Hypothalamus (tissue), 51 donors: ENCODE measurements around the gene SYT14.
"Not testable (repeated sequence)": the region's sequence is repeated elsewhere in the genome, so short reads cannot be mapped to it uniquely, and the experiment has no call there.

Source experiments
- DNase-seq, 51 donors: peaks; one replicate each; lab custom pipeline; 2025; lab: John Stamatoyannopoulos, UW

The SYT14 gene

DNA sequence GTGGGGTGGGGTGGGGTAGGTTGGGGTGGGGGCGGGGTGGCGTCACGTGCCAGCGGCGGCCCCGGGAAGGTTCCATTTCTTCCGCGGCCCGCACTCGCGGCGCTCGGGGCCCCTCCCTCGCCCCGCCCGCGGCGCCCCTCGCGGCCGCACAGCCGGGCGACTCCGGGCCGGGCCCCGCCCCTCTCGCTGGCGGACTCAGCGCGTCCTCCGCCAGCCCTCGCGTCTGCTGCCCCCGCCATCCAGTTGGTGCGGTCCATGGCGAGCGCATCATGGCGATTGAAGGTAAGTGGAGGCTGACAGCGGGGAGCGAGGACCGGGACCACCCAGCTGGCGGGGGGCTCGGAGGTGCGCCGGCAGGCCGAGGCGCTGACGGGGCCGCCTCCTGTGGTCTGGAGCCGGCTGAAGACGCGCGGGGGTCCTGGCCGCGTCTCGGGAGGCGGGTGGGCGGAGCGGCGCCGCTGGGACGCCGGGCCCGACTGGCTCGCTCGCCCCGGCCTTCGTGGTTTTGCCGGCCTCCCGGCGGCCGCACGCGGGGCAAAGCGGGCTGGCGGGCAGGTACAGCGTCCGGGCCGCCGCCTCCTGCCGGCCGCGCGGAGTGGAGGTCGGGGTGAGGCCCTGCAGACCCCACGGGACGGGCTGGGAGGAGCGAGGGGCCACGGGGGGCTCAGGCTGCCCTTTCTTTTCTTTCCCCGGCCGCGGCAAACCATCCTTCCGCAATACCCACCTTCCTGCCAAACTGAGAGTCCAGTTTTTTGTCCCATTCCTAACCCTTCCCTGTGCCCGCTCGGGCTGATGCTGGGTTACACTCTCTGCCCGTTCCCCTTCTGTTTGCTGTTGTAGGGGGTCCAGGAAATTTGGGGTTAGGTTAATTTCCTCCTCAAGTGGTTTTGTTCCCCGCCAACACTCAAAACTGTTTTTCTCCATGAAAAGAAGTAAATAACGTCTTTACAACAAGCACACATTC lies at the start of gene SYT14:
TSS of gene SYT14 (plus strand) at position 222 of the 964 bp plus-strand sequence. CDS start at position 270, 48 bp downstream.
- peak in 44 of 51 donors; percentile 9 to 81 (median 51) for DNase-seq

DNA sequence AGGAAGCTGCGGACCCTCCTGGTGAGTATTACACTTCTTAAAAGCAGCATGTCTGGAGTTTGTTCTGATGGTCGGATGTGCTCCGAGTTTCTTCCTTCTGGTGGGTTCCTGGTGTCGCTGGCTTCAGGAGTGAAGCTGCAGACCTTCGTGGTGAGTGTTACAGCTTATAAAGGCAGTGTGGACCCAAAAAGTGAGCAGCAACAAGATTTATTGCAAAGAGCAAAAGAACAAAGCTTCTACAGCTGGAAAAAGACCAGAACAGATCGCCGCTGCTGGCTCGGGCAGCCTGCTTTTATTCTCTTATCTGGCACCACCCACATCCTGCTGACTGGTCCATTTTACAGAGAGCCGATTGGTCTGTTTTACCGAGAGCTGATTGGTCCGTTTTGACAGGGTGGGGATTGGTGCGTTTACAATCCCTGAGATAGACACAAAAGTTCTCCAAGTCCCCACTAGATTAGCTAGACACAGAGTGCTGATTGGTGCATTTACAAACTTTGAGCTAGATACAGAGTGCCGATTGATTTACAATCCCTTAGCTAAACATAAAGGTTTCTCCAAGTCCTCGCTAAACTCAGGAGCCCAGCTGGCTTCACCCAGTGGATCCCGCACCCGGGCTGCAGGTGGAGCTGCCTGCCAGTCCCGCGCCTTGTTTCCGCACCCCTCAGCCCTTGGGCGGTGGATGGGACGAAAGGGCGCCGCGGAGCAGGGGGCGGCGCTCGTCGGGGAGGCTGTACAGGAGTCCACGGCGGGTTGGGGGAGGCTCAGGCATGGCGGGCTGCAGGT lies 49.5 kb upstream of the SYT14 start:
- DNase-seq: not testable (repeated sequence)

DNA sequence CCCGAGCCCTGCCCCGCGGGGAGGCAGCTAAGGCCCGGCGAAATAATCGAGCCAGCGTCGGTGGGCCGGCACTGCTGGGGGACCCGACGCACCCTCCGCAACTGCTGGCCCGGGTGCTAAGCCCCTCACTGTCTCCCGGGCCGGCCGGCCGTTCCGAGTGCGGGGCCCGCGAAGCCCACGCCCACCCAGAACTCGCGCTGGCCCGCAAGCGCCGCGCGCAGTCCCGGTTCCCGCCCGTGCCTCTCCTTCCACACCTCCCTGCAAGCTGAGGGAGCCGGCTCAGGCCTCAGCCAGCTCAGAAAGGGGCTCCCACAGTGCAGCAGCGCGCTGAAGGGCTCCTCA lies 49.0 kb upstream of the SYT14 start:
- no peak for DNase-seq

DNA sequence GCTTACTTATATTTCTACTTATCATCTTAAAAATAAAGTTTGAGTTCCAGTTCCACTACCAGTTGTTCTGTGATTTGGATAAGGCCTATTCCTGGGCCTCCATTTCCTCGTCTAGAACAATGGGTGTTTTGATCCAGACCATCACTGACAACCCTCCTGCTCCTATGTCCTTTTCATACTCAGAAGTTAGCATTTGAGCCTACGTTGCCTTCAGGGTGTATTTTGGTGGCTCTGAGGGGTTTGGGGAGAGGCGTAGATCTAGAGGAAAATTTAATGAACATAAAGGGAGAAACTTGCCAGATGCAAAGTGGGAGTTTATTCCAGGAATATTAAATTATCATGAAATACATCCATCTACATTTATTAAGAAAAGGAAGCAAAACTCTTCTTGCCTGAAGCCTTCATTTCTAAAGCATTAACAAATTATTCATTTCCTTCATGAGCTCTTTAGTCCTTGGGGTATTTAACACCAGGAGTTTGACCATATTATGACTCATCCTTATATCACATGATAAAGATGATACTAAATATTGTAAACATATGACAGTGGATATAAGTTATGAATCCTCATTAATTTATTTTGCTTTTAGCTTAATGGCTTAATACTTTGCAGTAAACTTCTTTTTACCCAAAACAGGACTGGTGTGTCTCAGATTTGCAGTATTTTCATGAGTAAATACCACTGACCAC lies 47.2 kb upstream of the SYT14 start:
- DNase-seq: no peak

DNA sequence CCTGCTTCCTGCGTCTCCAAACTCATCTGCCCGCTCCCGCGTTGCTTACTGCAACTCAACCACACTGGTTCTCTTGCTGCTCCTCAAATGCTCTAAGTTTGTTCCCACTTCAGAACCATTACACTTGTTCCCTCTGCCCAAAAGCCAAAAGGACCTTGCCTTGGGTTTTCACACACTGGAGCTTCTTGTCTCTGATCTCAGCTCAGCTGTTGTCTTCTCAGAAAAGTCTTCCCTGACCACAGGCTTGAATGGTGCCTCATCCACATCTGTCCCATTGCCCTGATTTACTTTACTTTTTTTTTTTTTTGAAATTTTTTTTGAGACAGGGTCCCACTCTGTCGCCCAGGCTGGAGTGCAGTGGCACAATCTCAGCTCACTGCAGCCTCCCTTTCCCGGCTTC lies 44.3 kb upstream of the SYT14 start:
- DNase-seq: no peak

DNA sequence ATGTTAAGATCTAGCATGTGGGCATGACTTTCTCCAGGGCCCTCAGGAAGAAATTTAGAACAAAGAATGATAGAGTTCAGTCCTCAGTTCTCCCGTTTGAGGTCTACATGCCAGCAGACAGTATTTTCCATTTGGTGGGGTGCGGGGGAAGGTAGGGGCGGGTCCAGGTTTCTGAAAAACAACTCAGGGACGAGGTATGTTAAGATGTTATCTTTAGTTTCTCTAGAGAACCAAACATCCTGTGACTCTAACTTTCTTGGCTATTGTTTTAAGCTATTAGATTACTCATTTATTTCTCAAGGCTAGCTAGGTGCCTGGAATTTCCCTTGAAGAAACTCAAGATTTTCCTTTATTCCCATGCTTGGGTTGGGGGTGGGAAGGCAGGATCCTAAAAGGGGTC lies 42.3 kb upstream of the SYT14 start:
- DNase-seq: no peak

DNA sequence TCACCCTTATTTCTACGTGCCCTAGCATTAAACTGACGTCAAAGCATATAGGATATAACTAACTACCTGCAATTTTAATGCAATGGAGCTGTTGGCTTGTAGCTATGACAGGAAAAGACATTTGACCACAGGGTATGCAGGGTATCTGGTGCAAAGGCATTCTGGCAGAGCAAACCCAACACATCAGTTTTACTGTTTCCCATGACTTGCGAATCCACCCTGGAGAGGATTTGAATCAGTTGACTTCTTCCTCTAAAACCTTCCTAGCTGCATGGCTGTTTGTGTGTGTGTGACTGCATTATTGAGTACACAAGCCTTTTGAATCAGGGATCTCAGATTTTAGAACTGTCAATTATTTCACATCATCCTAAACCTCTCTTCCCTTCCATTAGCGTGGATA lies 41.7 kb upstream of the SYT14 start:
- DNase-seq: no peak

DNA sequence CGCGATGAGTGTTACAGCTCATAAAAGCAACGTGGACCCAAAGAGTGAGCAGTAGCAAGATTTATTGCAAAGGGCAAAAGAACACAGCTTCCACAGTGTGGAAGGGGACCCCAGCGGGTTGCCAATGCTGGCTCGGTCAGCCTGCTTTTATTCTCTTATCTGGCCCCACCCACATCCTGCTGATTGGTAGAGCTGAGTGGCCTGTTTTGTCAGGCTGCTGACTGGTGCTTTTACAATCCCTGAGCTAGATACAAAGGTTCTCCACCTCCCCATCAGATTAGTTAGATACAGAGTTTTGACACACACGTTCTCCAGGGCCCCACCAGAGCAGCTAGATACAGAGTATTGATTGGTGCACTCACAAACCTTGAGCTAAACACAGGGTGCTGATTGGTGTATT lies 39.7 kb upstream of the SYT14 start:
- not testable (repeated sequence) for DNase-seq

DNA sequence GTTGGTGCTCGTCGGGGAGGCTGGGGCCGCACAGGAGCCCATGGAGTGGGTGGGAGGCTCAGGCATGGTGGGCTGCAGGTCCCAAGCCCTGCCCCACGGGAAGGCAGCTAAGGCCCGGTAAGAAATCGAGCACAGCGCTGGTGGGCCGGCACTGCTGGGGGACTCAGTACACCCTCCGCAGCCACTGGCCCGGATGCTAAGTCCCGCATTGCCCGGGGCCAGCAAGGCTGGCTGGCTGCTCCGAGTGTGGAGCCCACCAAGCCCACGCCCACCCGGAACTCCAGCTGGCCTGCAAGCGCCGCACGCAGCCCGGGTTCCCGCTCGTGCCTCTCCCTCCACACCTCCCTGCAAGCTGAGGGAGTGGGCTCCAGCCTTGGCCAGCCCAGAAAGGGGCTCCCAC lies 39.2 kb upstream of the SYT14 start:
- not testable (repeated sequence) for DNase-seq

DNA sequence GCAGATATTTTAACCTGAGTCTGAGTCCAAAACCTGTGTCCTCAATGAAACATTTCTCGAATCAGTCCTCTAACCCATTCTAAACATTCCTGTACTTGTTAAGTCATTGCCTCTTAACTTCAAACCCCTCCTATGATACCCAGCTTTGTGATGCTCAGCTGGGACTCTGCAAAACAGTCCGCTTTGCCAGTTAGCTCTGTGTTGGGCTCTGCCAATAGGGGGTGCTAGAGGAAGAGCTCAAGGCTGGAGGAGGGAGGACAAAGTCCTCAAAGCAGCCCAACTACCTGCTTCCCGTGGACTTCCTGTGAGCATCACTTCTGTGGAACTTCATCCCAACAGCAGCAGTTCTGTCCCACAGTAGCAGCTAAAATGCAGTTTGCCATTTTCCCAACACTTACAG lies 38.1 kb upstream of the SYT14 start:
- no peak for DNase-seq

DNA sequence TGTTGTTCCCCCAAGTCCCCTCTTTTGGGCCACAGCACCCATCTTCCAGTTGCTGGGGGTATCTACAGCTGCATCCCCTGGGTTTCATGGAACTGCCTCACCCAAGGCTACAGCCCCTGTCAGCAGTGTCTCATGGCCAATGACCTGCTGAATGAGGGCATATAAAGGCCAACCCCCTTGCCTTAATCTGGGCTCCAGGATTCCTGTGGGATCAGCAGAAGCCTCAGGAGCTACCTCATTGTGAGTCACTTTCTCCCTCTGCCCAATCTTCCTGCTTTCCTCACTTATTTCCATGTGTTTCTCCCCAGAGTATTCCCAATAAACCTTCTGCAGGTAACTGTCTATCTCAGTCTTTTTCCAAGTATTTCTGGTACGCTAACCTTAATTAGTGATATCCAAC lies 37.3 kb upstream of the SYT14 start:
- no peak for DNase-seq

DNA sequence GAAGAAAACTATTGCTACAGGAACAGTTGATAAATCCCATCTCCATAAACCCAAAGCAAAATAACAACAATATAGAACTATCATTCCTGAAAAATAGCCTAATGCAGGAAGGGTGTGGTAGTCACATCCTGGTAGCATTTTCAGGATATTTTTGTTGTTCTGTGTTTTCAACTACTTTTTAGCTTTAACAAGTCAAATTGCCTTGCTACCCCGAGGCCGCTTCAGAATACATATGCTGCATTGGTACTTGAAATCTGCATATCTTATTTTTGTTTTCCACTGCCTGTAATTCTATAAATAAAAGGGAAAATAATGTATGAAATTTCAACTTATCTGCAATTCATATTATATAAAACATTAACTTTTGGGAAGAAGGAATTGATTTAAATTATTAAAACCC lies 36.8 kb upstream of the SYT14 start:
- DNase-seq: no peak

DNA sequence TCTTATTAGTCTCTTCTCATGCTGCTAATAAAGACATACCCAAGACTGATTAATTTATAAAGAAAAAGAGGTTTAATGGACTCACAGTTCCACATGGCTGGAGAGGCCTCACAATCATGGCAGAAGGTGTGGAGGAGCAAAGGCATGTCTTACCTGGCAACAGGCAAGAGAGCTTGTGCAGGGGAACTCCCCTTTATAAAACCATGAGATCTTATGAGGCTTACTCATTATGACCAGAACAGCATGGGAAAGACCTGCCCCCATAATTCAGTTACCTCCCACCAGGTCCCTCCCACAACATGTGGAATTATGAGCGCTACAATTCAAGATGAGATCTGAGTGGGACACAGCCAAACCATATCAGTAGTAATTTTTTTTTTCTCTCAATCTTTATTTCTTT lies 33.2 kb upstream of the SYT14 start:
- not testable (repeated sequence) for DNase-seq

DNA sequence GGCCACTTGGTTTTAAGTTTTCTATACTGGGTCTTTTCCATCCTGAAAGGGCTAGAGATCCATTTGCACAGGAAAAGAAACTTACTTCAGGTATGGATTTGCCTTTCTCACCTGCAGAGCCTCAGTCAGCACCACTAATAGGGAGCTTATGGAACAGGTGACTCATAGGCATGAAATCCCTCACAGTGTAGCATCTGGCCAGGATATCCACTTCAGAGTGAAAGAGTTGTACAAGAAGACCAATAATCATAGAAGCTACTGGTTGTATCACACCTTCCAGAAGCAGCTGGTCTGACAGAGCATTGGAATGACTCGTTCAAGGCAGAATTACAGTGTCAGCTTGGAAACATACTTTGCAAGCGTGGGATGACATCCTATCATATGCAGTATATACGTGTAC lies 26.3 kb upstream of the SYT14 start:
- DNase-seq: no peak

DNA sequence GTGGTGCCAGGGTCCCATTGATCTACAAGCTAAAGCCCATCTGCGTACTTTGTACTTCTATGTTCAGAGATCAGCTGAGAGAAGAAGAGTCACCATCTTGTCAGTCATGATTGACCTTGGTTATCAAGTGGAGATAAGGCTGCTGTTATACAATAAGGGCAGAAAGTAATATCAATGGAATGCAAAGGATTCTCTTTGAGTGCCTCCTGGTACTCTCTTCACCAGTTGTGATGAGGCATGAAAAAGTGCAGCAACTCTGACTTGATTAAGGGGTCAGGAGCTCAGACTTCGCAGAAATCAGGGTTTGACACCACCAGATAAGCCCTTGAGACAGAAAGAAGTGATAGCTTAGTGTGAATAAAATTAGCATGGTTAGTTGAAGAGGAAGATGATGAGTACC lies 25.7 kb upstream of the SYT14 start:
- no peak for DNase-seq

DNA sequence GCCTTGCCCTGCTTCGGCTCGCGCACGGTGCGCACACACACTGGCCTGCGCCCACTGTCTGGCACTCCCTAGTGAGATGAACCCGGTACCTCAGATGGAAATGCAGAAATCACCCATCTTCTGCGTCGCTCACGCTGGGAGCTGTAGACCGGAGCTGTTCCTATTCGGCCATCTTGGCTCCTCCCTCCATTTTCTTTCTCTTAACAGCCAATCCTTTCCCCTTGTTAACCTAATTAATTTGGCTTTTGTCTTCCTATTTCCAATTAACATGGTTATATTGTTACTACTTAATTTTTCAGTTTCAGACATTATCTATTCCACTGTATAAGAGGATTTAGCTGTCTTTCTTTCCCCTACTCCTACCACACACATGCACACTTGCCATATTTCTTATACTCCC lies 18.4 kb upstream of the SYT14 start:
- DNase-seq: not testable (repeated sequence)

DNA sequence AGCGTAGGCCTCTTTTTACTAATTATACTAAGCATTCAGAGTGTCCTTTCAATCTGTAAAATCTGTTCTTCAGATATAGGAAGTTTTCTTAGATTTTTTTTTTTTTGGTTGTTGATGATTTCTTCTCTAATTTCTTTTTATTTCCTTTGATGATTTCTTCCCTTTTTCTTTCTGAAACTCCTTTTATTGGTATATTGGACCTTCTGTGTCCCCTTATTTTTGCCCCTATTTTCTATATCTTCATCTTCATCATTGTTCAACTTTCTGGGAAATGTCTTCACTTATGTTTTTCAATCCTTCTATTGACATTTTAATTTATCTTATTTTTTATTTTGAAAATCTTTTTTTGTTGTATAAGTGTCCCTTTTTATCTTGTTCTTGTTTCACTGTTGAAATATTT lies 17.2 kb upstream of the SYT14 start:
- no peak for DNase-seq

DNA sequence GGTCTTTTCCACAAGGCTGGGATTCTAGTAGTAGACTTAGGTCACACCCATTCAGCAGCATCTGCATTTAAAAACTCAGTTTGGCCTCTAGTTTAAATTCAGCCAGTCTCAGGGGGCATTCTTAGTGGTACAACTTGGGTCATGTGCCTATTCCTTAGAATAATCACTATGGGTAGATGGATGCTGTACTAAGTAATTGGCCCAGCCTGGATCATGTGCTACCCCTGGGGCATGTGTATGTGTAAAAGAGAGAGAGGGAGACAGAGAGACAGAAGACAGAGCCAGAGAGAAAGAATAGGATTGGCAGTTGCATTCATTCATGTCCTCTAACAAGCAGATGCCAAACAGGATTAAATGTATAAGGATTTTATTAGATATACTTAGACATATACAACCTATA lies 13.6 kb upstream of the SYT14 start:
- DNase-seq: no peak

DNA sequence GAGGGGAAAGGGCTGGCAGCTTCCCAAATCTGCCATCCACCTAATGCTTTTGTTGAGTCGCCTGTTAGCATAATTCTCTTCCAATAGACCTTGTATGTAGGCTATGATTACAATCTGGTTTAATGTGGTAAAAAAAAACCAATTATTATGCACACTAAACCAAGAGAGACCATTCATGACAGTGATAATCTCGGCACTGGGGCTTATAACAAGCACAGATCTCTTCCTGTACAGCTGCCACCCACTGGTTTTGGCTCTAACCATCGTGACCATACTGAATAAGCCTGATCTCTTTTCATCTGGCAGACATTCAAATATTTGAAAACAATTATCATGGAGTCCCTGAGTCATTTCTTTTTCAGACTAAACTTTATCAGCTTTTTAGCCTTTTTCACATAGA lies 12.0 kb upstream of the SYT14 start:
- peak in 1 of 51 donors; percentile 8 for DNase-seq

DNA sequence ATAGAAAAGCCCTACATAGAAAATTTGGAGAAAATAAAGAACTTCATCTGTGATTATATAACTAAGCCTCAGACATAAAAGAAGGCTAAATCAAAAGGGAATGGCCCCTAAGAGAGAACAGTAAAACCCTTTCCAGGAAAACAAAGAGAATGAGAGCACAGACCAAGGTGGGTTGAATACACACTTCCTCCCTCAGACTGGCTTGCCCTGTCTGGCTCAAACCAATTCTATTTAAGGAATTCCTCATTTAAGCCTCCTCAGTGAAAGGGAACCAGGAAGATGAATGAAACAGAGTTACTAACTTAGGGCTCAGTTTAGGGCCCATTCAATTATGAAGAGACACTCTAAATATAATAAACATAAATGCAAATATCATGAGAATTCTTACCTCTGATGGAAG lies 10.6 kb upstream of the SYT14 start:
- no peak for DNase-seq

DNA sequence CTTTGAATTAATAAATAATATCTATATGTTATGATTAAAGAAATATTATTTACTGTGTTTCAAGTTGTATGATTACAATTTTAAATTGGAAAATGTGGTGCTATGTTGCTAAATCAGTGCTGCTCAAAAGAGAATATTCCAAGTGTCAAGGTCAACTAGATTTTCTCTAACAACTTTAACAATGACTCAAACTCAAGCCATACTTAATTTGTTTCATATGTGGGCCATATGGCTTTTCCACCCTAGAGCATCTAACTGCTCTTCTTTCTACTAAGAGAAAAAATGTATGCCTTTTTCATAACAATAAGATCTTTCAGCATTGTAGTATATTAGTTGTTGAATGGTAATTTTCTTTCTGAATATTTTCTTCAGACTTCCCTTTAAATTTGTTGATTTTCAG lies 8.3 kb upstream of the SYT14 start:
- DNase-seq: no peak
